ENCODE measurements around the gene YY2.
"Not testable (repeated sequence)": the region's sequence is repeated elsewhere in the genome, so short reads cannot be mapped to it uniquely, and the experiment has no call there.

The YY2 gene

GRCh38 chrX:21855937-21856415 is at the start of gene YY2:
Gene YY2, plus strand, starts transcription at chrX:21855987. Its CDS starts 498 bp downstream, at chrX:21856485.
- no peak for DNase-seq (ENCODE audit: low spot score)

DNA sequence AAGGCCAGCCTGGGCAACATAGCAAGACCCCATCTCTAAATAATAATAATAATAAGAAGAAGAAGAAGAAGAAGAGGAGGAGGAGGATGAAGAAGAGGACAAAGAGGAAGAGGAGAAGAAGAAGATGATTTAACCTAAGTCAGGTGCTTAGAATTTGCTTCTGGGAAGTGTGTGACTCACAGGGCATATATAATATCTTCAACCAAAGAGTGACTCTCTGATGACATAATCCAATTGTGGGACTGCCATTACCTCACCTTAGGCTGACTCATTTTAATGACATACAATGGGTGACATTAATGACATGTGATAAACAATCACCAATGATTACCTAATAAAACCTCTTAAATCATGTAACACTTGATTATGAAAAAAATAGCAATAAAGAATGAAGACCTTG is 49.1 kb upstream of the YY2 start:
- DNase-seq (ENCODE audit: low spot score), result no peak

DNA sequence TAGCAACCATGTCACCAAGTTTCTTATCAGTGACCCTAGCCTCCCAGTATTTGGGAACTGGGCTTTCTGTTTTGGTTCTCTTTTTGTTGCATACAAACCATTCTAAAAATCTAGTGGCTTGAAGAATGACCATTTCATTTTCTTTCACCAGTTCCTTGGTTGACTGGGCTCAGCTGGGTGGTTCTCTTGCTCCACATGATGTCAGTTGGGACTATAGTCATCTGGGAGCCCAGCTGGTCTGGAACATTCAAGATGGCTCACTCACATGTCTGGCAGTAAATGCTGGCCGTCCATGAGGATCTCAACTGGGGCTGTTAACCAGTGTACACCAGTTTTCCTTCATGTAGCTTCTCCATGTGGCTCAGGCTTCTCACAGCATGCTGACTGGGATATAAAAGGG is 44.0 kb upstream of the YY2 start:
- DNase-seq (ENCODE audit: low spot score), result no peak

DNA sequence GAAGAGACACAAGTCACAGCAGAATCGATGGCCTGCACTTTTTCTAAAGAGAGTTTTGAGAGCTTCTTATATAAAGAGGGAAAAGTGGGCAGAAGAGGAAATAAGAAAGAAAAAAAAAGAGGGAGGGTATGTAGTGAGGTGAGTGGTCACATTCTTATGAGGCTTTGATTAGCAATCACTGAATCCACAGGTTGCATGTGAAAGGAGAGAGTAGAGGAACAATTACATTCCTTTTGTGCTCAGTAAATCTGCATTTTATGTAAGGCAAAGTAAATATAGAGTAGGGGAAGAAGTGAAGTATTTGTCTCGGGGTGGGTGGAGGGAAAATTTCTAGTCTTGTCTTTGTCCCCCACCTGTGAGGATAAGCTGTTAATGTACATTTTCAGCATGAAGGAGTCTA is 43.2 kb upstream of the YY2 start:
- DNase-seq (ENCODE audit: low spot score), result no peak

DNA sequence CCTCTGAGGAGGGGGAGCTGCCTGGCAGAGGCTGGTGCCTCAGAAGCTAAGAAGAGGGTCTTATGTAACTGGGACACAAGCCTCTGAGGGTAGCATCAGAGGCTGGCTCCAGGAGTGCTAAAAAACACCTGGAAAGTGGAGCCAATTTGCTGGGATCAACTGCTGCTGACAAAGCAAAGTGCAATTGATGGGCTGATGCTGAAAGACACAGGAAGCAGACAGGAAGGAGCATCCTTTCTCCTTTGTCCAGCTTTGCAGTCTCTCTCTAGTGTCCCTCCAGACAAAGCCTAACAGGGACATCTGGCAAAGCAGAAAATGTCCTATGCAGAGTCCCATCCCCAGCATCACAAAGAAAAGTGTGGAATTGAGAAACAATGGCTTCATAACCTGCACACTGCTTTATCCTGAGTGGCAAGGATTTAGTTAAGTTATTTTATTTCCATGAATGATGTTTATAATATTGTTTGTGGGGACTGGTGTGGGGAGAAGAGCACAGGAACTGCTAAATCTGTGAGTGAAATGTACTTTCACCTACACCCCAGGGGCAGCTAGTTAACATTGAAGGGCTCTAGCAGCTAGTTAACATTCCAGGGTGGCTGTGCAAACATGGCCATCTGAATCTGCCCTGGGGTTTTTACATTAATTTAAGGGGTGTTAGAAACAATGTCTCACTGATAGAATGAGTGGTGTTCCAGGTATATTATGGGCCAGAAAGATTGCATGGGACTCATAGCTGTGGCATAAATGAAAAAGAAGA is 42.0 kb upstream of the YY2 start:
- DNase-seq (ENCODE audit: low spot score), result no peak

GRCh38 chrX:21816136-21816535 is 39.7 kb upstream of the YY2 start:
- peak; percentile 17 for DNase-seq (ENCODE audit: low spot score)

DNA sequence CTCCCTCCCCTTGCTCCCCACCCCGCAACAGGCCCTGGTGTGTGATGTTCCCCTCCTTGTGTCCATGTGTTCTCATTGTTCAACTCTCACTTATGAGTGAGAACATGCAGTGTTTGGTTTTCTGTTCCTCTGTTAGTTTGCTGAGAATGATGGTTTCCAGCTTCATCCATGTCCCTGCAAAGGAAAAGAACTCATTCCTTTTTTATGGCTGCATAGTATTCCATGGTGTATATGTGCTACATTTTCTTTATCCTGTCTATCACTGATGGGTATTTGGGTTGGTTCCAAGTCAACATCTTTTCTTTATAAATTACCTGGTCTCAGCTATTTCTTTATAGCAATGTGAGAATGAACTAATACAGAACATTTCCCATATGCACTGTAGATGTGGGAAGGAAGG is 35.6 kb upstream of the YY2 start:
- not testable (repeated sequence) for DNase-seq (ENCODE audit: low spot score)

DNA sequence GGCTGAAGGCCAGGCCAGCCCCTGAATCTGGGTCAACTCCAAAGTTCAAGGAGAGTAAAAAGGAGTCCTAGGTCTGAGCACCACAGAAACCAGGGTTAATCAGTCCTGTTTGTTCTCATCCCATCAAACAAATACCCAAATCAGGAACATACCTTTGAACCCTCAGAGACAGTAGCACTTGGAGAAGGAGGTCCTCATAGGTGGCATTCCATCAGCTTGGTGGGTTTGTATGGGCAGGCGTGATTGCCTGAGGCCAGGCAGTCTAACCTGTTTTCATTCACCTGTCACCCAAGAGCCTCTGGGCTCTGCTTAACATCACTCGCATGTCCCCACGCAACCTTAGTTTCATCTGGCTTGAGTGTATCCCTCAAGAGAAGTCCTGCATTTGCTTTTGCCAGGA is 33.9 kb upstream of the YY2 start:
- no peak for DNase-seq (ENCODE audit: low spot score)

- DNase-seq (ENCODE audit: low spot score), result no peak
These were observed 24.3 kb upstream of the YY2 start for GRCh38 chrX:21831496-21831895.

DNA sequence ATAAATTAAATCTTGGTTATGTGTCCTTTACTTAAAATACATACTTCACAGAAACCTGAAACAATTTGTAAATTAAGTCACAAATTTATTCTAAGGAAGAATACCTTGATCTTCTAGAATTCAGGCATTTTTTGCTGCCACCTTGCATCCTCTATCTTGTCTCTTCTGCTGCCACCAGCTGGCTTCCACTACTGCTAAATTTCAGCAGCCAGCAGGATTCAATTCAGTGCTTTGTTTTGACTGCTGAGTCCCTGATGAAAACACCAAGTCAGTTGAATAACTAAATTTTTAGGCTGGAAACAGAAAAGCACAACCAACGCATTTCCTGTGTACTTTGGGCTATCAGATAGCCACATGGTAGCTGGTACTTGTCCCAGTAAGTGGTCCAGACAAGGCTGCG is 18.7 kb upstream of the YY2 start:
- peak; percentile 59 for DNase-seq (ENCODE audit: low spot score)

GRCh38 chrX:21838937-21839333 is 16.9 kb upstream of the YY2 start:
- DNase-seq (ENCODE audit: low spot score), result no peak

- DNase-seq (ENCODE audit: low spot score), result peak; percentile 84
These were observed 16.2 kb upstream of the YY2 start, which contains the start of gene MBTPS2 for GRCh38 chrX:21839334-21840192. Gene MBTPS2, plus strand, starts transcription at chrX:21839617. Its CDS starts 118 bp downstream, at chrX:21839735.

GRCh38 chrX:21840193-21840545 is 15.6 kb upstream of the YY2 start:
- peak; percentile 22 for DNase-seq (ENCODE audit: low spot score)

DNA sequence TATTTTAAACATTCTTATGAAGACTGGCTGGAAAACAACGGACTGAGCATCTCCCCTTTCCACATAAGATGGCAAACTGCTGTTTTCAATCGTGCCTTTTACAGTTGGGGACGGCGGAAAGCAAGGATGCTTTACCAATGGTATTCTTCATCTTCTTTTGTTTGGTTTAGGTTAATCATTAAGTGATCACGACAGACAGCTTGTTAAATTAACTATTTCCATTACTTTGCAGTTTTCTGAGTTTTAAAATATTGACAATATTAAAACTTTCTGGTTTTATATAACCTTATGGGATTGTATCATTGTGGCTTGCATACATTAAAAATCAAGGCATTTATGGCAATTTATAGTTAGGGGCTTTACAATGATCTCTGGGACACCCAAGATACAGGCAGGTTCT is 12.6 kb upstream of the YY2 start:
- DNase-seq (ENCODE audit: low spot score), result no peak

DNA sequence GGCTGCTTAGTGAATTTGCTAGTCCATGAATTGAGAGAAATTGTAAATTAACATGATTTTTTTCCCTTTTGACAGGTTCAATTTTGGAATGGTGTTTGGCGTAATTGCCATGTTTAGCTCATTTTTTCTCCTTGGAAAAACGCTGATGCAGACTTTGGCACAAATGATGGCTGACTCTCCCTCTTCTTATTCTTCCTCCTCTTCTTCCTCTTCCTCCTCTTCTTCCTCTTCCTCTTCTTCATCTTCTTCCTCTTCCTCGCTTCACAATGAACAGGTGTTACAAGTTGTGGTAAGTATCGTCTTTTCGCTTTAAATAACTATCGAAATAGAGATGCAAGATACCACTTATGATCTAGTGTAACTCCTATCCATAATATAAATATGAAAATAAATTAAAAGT is 10.7 kb upstream of the YY2 start:
- DNase-seq (ENCODE audit: low spot score), result no peak

DNA sequence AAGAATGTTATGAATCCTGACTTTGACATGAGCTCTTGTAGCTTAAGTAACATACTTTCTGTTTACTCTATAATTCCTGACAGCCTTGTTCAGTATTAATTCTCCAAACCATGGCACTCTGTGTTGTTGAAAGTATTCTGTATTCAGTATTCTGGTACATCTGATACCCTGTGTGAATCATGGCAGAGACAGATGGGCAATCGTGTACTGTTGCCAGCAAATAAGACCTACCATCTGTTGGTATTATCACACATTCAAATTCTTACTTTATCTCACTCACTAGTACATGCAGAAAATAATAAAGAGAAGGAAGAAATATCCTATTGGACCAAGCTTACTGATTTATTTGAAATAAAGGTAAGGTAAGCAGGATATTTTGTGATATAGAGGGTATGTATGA is 8.4 kb upstream of the YY2 start:
- peak; percentile 90 for DNase-seq (ENCODE audit: low spot score)

GRCh38 chrX:21853578-21853977 is 2.2 kb upstream of the YY2 start:
- no peak for DNase-seq (ENCODE audit: low spot score)

GRCh38 chrX:21856504-21856903 is 717 bp downstream of the YY2 start:
- DNase-seq (ENCODE audit: low spot score), result no peak

DNA sequence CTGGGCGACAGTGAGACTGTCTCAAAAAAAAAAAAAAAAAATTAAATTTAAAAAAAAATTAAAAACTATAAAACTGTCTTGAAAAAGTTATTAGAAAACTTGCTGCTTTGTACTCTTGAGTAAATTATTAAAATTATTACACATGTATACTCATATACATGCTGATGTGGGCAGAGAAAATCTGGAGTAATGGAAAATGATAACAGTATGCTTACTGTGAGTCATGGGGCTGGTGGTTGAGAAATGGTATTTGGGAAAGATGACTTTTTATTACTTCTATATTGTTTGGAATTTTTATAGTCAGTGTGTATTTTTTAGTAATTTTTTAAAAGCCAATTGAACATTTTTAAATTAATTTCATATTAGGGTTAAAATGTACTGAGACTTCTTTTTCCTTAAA is 7.5 kb downstream of the YY2 start:
- no peak for DNase-seq (ENCODE audit: low spot score)

DNA sequence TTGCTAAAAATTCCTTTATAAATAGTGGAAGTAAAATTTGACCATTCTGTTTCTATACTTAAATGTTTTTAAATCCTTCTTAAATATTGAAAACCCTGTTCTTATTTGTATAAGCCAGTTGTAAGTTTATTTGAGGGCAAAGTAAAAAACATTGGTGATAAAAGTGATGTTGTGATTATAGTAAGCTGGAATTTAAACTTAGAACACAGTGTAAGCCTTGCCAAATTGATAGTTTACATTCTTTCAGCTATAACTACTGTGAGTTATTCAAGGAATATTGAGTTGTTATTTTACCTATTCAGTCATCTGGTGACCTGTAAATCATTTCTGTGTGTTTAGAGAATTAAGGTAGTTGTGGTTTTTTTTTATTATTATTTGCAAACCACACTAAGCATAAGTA is 9.6 kb downstream of the YY2 start:
- no peak for DNase-seq (ENCODE audit: low spot score)

DNA sequence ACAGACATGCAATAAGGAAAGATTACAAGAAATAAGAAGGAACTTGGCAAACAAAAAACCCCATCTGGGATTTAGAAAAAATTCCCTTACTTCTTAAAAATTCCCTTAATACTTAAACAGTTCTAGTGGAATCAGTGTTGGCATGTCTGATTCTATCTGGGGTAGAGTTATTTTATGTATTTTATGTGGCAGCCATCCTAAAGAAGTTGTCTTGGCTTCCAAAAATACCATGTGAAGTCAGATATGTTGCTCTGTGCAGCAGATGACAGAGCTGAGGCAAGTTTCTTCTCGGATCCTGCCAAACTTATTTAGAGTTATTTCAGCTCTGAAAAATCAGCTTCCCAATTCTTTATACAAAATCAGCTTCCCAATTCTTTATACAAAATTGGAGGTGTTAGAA is 14.7 kb downstream of the YY2 start:
- DNase-seq (ENCODE audit: low spot score), result no peak

DNA sequence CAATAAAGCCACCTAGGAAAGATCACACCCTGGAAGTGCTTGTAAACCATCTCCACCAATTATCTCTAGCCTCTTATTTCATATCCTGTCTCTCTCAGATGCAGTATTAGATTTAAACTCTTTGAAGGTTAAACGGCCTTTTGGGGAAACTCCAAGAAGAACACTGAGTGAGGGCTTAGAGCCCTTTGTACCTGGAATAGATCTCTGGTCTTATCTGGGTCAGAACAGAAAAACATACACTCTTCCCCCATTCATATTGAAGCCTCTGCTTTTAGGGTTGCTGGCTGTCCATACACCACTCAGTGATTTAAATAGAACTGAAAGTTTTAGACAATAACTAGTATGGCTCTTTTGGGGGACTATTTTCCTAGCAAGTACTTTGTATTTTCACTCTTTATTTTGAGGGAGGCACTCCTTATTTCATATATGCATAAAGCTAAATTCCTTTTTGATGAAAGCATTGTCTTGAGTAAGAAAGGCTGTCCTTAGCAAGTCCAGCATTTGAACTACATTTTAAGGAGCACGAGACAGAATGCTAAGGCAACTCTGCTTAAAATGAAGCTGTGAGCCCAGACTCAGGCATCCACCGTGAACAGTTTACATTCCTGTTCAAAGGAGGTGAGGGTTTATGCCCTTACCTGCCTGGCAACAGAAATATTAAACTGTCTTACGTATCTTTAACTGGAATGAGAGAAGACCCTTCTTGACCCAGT is 17.4 kb downstream of the YY2 start:
- DNase-seq (ENCODE audit: low spot score), result no peak

DNA sequence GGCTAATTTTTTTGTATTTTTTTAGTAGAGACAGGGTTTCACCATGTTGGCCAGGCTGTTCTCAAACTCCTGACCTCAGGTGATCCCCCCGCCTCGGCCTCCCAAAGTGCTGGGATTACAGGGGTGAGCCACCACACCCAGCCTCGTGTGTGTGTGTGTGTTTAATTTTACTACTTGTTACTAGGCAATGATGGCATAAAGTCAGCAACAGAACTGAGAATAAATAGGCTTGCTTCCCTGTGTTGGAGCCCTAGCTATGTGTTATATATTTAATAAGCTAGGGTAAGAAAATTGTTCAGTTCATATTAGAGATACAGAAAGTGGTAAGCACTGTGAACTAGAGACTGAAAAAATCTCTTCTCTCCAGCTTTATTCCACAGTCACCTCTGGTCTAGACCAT is 18.4 kb downstream of the YY2 start:
- not testable (repeated sequence) for DNase-seq (ENCODE audit: low spot score)
